ENCODE results near the gene TTLL11. TPM values are rescaled to one million over a fixed set of nuclear protein-coding genes. Genes with fewer than 3 reads are reported as not detected.

Gene TTLL11
- total RNA-seq, 6 donors from 2014 or later: 6.8 to 18.9 (median 12.9) TPM

Small RNAs within 50 kb of the gene (small RNA-seq; reads per million reads assigned to genes)
- 0 reads per million in 4 donors for gene MIR4478

Other genes starting within 250 kb of the TTLL11 start
- gene NDUFA8, start 66.5 kb upstream of the TTLL11 start, total RNA-seq: 10 to 100 TPM; 25.6 to 46.5 (median 35.5) TPM
- gene MORN5, start 66.6 kb upstream of the TTLL11 start, total RNA-seq: 10 to 100 TPM in 3 of 6 donors, 1 to 10 TPM in 2, not detected in 1; 3.5 to 33.5 (median 10.5) TPM
- 10 to 100 TPM in 1 of 6 donors, 1 to 10 TPM in 5; 1.0 to 11.3 (median 2.9) TPM for gene LHX6, start 135.6 kb upstream of the TTLL11 start, total RNA-seq
- gene RBM18, start 171.5 kb upstream of the TTLL11 start, total RNA-seq: 10 to 100 TPM in 3 of 6 donors, 1 to 10 TPM in 3; 3.0 to 19.9 (median 11.8) TPM
- gene MRRF, start 171.6 kb upstream of the TTLL11 start, total RNA-seq: 10 to 100 TPM; 21.4 to 54.5 (median 29.7) TPM

Measured in upper lobe of left lung (tissue), 6 donors.